Fibroblast of skin of scalp (primary cell): Measurements from ENCODE around the gene RNF38. TPM values are rescaled to one million over a fixed set of nuclear protein-coding genes. Genes with fewer than 3 reads are reported as not detected.
"Not testable (repeated sequence)": the region's sequence is repeated elsewhere in the genome, so short reads cannot be mapped to it uniquely, and the experiment has no call there.

Source experiments
- DNase-seq: peaks from one replicate; pipeline ENCODE4 v3.0.0-alpha.2; 2013
- polyA plus RNA-seq, 2 experiments: library from polyadenylated mRNA; unstranded; fragments of 120-200 nt; gene quantifications; one replicate each; pipeline ENCODE4 v1.2.1, GENCODE V29; 2013; ENCODE audit not compliant: insufficient read length in 2 of 2

The RNF38 gene
- polyA plus RNA-seq (2013, experiment 1 of 2; ENCODE audit: insufficient read length): 10.2 TPM
- 12.6 TPM for polyA plus RNA-seq (2013, experiment 2 of 2; ENCODE audit: insufficient read length)

GRCh38 chr9:36399980-36400331 lies at the start of gene RNF38:
Gene RNF38 (minus strand): TSS chr9:36400269. CDS start chr9:36400108, 161 bp downstream.
- no peak for DNase-seq

- not testable (repeated sequence) for DNase-seq
Measured at GRCh38 chr9:36448555-36448954, 48.5 kb upstream of the RNF38 start.

GRCh38 chr9:36448017-36448416 lies 47.9 kb upstream of the RNF38 start:
- DNase-seq: no peak

DNA sequence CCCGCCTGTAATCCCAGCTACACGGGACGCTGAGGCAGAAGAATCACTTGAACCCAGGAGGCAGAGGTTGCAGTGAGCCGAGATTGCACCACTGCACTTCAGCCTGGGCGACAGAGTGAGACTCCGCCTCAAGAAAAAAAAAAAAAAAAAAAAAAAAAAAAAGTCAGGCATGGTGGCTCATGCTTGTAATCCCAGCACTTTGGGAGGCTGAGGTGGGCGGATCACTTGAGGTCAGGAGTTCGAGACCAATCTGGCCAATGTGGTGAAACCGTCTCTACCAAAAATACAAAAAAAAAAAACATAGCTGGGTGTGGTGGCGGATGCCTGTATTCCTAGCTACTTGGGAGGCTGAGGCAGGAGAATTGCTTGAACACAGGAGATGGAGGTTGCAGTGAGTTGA lies 46.6 kb upstream of the RNF38 start:
- DNase-seq: not testable (repeated sequence)

- no peak for DNase-seq
Measured at GRCh38 chr9:36445800-36446361, 45.8 kb upstream of the RNF38 start.

DNA sequence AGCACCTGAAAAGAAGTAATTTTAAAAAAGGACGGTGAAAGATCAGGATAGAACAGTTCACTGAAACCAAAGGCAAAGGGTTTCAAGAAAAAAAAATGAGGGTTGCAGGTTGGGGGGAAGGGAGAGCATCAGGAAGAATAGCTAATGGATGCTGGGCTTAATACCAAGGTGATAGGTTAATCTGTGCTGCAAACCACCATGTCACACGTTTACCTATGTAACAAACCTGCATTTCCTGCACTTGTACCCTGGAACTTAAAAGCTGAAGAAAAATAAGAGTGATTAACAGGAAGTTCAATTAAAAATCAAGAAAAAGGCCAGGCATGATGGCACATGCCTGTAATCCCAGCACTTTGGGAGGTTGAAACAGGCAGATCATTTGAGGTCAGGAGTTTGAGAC lies 44.1 kb upstream of the RNF38 start:
- no peak for DNase-seq

DNA sequence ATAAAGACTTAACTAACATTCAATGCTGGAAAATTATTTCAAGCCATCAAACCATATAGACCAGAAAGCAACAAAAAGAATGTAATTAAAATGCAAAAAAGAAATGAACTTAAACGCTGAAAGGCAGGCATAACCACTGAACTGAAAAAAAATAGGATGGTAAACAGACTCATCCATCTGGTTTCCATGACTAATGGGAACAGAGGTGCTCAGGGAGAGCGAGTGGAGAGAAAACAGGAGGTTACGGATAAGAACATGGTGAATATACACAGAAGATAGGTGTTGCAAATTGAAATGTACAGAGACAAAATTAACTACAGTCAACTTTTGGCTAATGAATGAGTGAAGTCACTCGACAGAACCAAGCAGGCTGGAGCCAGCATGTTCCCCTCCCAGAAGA lies 43.5 kb upstream of the RNF38 start:
- no peak for DNase-seq

DNA sequence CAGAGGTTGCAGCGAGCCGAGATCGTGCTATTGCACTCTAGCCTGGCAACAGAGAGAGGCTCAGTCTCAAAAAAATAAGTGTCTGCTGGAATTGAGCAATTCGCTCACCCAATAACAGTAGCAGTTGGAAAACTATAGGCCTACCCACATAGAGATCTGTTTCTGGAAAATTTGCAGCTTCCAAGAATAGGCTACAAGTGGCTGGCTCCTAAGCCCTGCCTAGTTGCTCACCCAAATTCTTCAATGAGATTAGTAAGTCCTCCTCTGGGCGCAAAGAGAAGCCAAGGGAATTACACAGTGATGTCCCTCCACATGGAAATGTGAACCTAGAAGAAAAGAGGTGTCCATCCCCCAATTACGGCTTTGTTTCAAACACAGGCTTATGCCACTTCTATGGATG lies 42.6 kb upstream of the RNF38 start:
- no peak for DNase-seq

- peak; percentile 9 for DNase-seq
Measured at GRCh38 chr9:36441966-36442365, 41.9 kb upstream of the RNF38 start.

- DNase-seq: no peak
Measured at GRCh38 chr9:36438536-36439236, 38.6 kb upstream of the RNF38 start.

GRCh38 chr9:36437790-36438189 lies 37.7 kb upstream of the RNF38 start:
- DNase-seq: no peak

DNA sequence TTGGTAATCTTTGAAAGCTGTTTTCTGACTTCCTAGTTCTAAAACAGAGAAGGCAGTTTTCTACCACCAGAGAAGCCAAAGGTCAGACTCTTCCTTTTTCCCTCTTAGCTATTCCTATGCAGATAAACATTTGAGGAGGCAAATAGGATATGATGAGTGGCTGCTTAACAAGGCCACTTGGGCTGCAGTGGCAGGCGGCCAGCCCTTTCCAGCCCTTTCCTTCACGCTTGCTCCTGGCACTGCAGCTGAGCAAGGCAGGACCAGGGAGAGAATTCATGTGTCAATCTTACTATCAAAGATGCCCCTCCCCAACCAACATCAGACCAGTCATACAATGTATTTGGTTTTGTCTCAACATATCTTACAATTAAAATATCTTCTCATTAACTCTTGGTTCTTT lies 36.8 kb upstream of the RNF38 start:
- no peak for DNase-seq

DNA sequence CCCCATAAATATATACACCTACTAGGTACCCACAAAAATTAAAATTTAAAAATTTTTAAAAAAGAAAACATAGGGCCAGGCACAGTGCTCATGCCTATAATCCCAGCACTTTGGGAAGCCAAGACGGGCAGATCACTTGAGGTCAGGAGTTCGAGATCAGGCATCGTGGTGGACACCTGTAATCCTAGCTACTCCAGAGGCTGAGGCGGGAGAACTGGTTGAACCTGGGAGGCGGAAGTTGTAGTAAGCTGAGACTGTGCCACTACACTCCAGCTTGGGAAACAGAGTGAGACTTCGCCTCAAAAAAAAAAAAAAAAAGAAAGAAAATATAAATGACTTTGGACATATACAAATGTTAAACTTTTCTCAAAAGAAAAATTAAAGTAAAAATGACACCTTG lies 33.3 kb upstream of the RNF38 start:
- no peak for DNase-seq

GRCh38 chr9:36431078-36431477 lies 31.0 kb upstream of the RNF38 start:
- no peak for DNase-seq

- no peak for DNase-seq
Measured at GRCh38 chr9:36426945-36427344, 26.9 kb upstream of the RNF38 start.

DNA sequence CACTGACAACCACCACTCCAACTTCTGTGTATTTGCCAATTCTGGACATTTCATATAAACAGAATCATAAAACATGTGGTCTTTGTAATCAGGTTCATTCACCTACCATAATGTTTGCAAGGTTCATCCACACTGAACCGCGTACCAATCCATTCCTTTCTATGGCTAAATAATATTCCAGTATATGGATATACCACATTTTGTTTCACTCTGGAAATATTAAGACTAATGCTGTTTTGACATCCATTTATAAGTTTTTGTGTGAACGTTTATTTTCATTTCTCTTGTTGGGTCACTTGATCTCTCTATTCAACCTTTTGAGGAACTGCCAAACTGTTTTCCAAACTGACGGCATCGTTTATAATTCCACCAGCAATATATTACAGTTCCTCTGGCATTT lies 26.3 kb upstream of the RNF38 start:
- DNase-seq: no peak

DNA sequence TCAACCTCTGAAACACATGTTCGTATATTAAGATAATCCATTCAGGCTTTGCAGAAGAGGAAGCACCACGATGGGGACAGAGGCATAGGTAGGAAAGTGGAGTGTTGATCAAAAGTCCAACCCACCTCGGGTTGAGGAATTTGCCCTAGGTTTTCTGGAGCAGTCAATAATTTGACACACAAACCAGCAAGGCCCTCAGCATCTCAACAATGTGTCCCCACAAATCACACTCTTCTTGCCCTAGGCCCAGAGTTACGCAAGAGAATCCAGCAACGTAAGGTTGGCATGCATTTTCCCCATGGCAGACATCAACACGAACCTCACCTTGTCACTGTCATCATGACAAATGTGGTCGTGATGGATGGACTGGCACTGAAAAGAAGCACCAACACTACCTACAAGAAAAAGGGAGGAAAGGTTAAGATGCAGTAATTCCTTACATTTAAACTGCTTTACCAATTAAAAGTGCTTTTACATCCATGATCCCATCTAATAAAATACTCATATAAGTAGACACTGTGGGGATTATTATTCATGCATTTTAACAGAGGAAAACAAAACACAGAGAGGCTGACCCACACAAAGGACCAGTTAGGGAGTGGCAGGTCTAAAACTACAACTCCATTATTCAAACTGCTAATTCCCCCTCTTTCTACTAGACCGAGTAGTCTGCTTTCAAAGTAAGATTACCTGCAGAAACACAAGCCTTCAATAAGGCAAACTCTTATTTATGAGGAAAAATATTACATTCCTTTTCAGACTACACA lies 24.4 kb upstream of the RNF38 start:
- no peak for DNase-seq

GRCh38 chr9:36423206-36423605 lies 23.1 kb upstream of the RNF38 start:
- DNase-seq: no peak

DNA sequence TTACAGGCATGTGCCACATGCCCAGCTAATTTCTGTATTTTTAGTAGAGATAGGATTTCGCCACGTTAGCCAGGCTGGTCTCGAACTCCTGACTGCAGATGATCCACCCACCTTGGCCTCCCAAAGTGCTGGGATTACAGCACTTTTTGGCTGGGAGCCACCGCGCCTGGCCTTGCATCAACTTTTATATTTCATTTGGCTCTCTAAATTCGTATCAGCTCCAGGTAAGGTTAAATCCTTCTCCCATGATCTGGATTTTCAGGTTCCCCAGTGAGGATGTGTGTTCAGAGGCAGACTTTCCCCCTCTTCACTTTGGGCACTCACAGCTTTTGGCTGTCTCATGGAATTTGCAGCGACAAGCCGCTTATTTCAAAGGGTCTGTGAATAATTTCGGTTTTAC lies 16.8 kb upstream of the RNF38 start:
- DNase-seq: no peak

DNA sequence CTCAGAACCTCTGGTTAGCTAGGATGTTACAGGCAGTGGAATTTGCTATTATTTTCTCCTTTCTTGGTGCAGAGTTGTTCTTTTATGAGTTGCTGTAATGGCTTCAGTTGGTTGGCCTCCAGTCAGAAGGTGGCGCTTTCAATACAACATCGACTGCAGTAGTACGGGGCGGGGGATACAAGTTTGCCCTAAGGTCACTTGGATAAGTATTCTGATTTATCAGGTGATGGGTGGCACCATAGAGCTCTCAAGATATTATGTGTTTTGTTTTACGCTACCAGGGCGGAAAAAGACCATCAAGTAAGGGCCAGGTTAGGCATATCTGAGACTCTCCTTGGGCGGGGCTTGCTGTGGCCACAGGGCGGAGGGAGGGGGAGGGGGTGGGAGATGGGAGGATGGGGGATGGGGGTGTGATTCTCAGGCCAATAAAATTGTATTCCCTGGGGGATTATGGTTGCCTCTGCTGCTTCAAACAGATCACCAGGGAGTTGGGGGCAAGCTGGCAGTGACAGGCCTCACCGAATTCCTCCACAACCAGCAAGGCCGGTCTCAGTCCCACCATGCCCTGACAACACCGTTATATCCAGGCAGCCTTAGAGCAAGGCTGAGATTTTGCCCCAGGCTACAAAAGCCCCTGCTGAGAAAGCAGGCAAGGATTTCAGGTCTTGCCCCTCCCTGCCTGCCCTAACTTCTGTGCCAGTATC lies 15.9 kb upstream of the RNF38 start:
- no peak for DNase-seq

GRCh38 chr9:36411410-36411809 lies 11.3 kb upstream of the RNF38 start:
- DNase-seq: not testable (repeated sequence)

DNA sequence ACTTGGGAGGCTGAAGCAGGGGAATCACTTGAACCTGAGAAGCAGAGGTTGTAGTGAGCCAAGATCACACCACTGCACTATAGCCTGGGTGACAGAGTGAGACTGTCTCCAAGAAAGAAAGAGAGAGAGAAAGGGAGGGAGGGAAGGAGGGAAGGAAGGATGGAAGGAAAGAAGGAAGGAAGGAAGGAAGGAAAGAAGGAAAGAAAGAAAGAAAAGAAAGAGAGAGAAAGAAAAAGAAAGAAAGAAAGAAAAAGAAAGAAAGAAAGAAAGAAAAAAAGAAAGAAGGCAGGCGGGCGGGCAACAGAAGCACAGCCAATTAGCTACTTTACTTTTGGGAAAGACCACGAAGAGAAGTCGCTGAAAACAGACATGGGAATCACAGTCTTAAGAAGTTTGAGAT lies 9.0 kb upstream of the RNF38 start:
- not testable (repeated sequence) for DNase-seq

DNA sequence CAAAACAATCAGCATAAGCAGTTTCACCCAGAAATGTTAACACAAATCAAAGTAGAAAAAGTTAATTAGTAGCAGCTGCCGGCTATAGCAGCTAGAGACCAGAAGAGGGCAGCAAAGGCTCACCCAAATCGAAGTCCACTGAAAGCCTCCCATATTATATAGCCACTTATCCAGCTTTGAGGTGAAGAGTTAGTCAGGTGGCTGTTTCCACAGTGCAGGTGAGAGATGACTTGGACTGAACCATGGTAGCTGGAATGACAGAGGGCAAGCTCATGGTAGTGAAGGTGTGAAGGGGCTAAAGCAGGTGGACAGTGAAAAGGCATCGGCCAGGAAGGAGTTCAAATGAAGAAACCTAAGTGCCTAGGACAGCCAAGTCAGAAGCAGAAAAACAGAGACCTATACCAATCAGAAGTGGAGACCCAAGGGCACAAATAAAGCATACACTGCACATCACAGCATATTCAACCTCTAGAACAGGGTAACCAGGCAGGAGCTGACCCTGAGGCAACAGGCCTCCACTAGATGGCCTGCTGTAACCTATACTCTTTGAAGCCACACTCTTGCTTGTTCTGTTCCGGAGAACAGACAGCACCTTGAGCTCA lies 7.2 kb upstream of the RNF38 start:
- DNase-seq: peak; percentile 50
